Activated T-cell treated with anti-CD3 and anti-CD28 coated beads, Interleukin-2, amount 50 U/mL, for 48 hours (primary cell): ENCODE data around the gene ANKRD44.

Experiments
- DNase-seq, 2 experiments: peaks; one replicate each; pipeline ENCODE4 v3.0.0-alpha.2; 2020

Gene ANKRD44

DNA sequence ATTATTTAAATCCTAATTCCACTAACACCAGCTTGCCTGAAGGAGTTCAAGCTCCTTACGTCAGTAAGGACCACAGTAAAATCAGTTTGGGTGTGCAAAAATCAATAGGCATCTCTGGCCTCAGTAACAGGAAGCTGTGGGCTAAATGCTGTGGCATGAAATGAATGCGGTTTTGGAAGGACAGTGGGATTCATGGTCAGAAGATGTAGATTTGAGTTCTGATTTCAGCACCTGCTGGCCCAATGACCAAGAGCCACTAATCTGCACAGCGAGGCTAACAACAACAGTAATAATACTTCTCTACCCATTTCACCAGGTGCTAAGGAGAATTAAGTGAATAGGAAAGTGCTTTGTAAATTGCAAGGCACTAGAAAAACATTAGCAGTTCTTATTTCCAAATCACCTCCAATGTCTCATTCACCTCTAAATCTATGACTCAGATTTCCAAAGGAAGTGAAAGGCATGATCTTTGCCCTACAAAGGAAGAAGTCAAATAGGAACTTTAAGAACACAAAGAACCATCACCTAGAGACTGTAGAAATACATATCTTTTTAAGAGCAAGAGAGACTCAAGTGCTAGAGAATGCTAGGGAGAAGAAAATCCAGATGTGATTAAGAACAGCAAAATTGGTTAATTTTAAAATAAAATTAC lies 172.6 kb downstream of the ANKRD44 start:
- no peak for DNase-seq

DNA sequence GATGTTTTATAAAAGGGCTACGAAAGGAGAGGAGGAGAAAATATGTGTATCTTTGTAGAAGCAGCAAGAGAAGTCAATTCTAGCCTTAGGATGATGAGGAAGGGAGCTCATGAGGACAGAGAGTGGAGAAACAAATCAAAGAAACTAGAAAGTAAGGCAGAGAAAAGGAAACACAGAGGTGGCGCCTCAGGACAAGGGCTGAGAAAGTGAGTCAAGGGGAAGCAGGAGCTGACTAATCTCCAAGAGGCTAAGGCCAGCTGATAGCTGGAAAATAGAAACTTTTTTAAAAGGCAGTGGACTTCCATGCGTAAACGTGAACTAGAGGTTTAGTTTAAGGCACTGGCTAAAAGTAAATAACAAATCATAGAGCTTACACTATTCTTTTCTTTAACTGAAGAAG lies 173.3 kb downstream of the ANKRD44 start:
- DNase-seq = no peak

DNA sequence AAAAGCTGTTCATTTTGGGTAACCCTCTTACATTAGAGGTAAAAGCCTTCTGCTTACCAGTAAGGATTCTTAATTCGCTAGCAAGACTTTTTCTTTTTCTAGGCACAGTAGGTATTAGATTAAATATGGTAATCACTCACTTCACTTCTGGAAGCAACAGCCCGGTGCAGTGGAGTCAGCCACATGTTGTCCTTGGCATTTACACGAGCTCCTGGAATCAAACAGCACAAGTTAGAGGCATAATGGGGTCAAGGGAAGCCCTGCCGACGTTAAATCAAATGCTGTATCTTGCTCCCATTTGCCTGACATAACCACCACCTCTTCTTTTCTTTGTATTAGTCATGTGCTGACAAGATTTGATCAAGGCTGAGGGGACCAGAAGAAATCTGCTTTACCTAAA lies 174.1 kb downstream of the ANKRD44 start:
- no peak for DNase-seq

DNA sequence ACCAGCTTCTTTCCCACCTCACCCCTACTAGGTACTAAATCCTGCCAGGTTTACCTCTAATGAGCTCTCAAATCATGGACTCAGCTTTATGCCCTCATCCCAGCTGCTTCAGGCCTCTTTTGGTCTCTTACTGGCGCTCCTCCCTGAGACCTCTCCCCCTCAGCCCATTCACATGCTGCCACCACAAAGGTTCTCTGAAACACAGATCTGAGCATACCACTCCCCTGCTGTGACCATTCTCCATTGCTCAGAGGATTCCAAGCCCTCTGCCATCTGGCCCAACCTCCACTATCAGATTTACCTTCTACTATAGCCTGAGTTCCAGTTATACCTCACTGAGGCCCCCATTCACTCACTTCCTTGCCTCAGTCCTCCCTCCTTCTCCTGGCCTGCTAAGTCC lies 174.8 kb downstream of the ANKRD44 start:
- no peak for DNase-seq

DNA sequence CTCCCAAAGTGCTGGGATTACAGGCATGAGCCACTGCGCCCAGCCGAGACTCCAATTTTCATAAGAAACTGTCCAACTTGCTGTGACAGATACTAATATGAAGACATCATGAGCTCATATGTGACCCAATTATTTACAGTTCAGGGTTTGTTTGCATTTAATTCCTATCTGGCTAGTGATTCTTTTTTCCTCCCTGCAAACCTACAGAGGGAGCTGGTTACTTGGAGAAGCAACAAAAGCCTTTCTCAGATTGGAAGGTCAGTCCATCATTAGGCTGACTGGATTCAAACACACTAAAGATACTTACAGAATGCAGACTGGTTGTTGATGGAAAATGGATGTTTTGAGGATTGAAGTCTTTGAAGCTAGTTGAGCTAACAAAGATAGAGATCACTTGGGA lies 176.4 kb downstream of the ANKRD44 start:
- no peak for DNase-seq

DNA sequence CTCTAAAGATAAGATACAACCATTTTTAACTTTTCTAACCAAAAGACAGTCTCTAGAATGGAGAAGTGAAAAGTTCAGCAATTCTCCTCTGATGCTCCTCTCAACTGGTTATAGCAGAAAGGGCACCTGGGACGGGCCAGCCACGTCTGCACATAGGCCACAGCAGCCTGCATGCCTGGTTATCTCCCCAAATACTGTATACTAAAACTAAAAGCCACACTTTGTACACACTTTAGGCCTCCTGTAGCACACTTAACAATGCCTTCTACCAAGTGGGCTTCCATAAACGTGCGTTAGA lies 179.1 kb downstream of the ANKRD44 start:
- no peak for DNase-seq

DNA sequence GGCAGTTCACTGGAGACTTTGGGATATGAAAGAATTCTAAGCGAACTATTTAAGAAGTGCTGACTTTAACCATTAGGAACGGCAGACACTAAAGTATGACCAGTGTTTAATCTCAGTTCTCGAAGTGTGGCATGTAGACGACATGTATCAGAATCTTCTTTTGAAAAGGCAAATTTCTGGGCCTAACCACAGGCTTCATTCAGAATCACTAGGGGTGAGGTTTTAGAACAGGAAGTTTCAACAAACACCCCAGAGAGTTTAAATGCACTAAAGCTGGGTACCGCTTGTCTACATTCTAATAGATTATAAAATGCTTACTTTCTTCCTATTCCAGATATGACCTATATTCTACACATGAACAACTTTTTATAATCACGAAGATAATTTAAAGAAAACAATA lies 180.3 kb downstream of the ANKRD44 start:
- no peak for DNase-seq

DNA sequence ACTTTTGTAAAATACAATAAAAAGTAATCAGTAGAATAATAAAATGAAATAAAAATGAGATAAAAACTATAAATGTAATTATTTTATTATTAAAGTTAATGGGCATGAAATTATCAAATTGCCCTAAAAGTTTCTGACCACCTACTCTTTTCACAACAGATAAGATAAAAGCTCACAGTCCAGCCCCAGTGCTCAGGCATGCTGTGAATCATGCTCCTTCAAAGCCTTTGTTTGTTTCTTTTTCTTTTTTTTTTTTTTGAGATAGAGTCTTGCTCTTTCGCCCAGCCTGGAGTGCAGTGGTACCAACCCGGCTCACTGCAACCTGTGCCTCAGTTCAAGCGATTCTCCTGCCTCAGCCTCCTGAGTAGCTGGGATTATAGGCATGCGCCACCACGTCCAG lies 181.7 kb downstream of the ANKRD44 start:
- DNase-seq = no peak

DNA sequence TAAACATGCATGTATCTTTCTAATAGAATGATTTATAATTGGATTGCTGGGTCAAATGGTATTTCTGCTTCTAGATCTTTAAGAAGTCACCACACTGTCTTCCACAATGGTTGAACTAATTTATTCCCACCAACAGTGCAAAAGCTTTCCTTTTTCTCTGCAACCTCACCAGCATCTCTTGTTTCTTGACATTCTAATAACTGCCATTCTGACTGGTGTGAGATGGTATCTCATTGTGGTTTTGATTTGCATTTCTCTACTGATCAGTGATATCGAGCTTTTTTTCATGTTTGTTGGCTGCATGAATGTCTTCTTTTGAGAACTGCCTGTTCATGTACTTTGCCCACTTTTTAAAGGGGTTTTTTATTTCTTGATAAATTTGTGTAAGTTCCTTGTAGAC lies 182.5 kb downstream of the ANKRD44 start:
- DNase-seq = no peak

DNA sequence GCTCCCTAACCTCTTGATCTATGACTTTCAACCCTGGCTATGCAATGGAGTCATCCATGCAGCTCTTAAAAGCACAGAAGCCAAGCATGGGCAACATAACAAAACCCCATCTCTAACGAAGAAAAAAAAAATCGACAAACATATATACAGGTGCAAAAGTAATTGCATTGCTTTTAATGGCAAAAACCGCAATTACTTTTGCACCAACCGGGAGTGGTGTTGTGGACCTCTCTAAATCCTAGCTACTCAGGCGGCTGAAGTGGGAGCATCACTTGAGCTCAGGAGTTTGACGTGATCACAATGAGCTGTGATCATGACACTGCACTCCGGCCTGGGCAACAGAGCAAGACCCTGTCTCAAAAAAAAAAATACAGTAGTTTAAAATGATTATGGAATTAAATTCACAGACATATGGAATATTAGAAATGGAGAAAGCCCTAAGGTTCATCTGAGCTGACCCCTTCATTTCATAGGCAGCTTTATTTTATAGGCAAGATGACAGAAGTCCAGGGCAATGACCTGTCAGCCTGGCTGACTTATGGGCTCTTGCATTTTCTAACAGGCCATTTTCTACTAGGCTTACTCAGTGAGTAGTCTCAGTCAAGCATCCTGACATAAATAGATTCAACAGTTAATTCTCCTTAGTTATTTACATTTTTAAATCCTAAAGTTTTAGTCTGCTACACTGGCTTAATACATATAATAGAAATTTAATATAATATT lies 183.8 kb downstream of the ANKRD44 start:
- no peak for DNase-seq

DNA sequence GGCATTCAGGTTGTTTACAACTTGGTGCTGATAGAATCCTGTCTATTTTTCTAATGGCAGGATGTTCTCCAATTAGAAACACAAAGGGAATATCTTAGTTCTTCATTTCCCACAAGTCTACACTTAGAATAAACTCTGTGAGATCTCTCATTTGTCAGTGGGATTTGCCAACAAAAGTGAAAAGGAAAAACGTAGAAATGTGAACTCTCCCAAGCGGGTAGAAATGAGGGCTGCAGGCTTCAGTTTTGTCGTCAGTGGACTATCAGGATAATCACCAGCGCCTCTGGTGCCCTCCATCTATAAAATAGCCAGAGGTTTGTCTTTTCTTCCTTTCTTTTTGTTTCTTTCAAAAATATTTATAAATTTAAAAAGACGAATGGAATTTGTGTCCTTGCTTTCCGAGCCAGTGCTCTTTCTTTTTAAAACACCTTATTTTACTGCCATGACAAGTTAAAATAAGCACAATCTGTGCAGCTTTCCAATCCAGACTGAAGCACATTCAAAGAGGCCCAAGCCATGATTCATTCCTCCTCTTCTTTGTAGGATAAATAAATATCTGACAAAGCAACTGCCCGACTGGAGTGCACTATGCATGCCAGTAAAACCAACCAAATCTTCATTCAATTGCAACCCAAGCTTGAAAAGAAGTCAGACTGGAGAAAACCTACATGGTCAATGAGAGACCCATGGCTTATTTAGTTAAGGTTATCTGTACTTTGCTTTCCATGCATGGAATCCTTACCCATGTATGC lies 185.8 kb downstream of the ANKRD44 start:
- DNase-seq = no peak

DNA sequence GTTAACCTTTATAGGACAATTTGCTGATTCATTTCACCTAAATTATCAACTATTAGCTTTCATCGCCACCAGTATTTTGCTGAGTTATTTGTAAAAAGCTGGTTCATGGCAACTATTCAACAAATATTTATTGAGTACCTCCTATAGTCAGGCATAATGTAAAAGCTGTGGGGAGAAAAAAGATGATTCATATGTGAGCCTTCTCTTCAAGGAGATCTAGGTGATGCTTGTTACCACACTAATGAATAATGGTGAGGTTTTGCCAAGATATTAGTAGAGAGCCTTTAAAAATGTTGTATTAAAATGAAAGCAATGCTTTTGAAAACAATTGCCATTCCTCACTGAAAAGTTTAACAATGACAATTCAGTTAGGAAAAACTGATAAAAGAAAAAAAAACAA lies 187.8 kb downstream of the ANKRD44 start:
- no peak for DNase-seq

DNA sequence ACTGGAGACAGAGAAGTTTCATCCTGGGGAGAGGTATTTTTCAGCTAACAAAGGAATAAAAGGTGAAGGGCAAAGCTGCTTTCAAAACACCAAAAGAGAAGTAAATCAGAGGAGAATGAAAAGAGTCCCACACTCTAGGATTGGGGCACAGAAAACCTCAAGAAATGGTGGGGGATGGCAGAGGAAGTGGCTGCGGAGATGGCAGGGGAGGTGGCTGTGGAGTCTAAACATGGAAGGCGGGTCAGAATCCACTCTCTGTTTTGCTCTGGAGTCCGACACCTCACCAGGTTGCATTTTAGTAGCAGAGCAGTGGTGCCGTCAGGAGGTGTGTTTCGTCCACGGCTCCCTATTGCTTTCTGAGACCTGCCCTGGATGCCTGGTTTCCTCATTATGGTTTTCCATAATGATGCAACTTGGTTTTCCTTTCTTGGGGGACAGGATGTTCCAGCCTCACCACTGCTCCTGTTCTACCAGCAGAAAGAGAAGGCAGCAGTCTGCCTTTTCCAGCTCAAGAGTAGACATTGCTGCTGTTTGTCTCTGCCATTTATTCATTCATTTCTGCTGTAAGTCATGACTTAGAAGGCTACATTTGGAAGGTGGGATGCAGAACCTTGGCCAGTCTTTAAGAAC lies 188.7 kb downstream of the ANKRD44 start:
- no peak for DNase-seq

DNA sequence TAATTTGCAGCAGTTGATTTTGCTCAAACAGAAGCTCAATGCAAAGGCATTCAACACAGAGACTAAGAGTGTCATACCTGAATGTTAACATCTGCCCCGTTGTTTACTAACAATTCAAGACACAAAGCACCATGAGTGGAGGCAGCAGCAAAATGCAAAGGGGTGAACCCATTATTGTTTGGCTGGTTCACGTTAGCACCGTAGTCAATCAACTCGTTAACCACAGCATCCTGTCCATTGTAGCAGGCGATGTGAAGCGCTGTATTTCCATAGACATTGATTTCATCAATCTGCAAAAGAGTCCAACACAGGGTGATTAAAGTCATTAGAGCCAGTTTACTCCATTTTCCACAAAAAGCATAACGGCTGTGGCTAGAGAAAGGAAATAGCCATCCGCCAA lies 189.3 kb downstream of the ANKRD44 start:
- DNase-seq = no peak

DNA sequence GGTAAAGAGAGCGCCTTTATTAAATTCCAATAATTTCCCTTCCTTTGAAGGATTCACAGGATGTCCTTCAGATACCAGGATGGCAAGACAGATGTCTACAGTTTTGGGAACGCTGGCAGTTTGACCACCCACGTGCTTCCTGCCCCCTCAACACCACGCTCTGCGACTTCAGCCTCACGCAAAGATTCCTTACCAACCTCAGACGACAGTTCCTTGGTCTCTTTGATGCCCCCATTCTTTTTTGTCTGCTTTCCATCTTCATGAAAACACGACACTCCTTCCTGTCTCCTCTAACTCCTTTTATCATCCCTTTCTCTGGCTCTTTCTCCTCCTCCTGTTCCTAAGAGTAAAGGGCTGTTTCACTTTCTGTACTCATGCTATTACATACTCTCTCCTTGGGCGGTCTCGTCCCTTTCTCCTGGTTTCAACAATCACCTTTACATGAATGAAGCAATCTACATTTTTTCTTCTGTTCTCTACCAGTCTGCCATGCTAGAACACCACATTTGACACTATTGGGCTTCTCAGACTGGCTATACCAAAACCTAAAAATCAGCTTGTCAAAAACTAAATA lies 194.2 kb downstream of the ANKRD44 start:
- DNase-seq = no peak

DNA sequence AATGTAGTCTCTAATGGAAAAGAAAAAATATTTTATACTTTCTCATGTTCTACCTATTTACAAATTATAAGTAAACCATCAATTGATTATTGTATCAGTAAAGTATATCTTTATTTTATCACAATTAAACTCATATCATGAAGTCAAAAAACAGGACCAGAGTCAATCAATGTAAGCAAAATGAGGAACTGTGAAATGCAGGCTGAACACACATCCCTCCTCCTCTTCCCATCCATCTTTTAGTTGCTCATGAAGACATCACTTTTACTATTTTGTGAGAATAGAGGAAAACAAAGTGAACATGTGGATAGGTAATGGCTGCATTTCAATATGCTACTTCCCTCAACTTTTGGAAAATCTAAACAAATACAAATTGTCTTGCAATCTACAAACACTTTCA lies 195.3 kb downstream of the ANKRD44 start:
- no peak for DNase-seq

DNA sequence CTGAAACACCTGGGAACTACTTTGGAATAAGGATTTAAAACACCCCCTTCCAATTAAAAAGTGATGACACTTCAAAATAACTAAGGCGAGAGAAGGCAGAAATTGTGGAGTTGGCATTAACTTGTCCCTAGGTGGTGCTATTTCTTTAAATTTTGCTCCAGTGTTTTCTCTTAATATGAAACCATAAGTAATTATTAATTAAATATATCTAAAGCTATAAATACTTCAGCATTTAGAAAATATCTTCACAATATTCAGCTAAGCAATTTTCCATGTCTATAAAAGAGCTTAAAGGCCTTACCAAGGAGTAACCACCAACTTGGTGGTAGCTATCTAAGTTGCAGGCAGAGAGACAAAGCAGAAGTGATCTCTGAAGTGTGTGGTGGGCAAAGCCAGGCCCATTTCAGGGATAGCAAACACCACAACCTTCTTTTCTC lies 197.3 kb downstream of the ANKRD44 start:
- no peak for DNase-seq

DNA sequence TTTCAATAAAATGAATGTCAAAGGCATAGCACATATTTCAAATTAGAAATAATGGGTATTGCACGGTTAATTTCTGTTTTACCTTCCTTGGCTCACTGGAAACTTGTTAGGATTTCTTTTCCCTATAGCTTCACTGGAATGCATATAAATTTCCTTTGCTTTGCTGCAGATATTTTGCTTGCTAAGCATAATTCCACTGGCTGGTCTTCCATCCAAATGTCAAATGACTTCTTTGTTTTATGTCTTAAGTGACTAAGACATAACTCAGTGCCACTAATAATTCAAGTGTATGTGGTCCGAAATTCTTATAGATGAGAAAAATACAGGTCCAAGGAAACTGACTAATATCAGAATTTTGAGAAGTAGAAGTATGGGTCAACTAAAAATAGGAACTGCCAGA lies 201.3 kb downstream of the ANKRD44 start:
- DNase-seq = no peak

DNA sequence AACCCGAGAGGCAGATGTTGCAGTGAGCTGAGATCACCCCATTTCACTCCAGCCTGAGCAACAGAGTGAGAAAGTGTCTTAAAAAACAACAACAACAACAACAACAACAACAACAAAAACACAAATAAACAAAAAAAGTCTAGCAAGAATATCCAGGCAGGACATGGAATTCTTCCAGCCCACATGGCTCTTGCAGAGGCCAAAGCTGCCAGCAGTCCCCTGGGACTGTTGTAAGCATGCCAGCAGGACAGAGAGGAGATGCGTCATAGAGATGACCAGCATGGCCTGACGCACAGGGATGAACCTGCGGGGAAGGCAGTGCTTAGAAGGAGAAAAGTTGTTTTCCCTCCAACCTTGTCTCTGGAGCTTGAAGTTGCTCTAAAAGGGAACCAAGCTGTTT lies 201.8 kb downstream of the ANKRD44 start:
- no peak for DNase-seq

DNA sequence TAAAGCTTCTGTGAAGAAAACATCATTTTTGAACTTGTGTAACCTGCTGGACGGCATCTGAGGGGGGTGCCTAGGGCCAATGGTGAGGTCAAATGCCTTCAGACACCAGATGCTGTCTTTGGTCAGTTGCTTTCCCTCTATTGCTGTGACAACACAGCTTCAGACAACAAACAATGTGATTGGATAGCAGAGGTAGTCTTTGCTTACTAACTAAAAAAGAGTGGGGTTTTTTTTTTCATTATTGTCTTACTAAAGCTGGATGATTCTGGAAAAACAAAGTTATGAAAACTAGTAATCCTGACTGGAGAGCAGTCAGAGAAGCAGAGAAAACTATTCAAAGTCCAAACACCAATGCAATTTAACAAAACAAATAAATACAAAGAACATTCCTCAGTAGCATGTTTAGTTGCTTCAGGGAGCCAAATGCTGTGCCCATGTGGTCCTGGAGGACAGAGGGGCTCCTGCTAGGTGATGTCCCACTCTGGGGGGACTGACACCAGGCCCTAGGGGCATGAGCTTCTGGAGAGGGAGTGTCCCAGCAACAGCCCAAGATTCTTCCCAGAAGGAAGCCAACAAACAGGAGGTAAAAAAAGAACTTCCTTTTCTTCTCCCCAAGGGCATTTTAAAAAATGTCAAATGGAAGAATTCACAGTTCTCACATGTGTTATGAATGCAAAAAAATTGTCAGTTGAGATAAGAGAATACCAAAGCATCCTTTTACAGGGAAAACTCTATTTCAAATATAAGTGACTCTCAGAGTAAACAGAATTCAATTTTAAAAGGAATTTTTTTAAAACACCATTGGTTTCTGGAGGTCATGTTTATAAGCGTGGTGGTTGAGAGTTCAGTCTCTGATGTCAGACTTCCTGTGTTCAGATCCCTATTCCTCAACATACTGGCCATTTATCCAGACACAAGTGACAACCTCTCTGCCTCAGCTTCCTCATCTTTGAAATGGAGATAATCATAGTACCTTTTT lies 203.0 kb downstream of the ANKRD44 start:
- DNase-seq = no peak

DNA sequence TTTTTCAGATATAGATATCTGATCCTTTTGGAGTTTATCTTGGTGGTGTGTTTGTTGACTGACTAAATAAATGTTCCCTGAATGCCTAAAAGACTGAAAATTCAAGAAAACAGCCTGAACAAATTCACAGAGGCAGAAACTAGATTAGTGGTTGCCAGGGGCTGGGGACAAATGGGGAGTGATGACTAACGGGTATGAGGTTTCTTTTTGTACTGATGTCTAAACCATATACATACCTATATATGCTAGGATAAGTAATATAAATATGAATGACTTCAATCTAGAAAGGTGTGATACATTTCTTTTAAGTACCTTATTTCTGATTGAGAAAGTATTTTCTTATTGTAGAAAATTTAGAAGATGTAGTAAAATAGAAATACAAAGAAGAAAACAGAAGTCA lies 207.2 kb downstream of the ANKRD44 start:
- no peak for DNase-seq

DNA sequence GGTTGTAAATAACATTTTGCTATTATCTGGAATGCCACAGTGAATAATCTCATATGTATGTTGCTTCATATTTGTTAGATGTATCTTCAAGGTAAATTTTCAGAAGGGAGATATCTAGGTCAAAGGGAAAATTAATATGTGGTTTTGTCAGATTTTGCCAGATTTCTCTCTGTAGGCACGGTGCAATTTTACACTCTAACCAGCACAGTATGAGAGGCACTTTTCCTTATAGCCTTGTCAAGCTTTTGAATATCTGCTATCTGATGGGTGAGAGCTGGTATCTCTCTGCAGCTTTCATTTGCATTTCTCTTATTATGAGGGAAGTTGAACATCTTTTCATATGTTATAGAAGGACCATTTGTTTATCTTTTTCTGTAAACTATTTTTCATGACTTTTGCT lies 208.3 kb downstream of the ANKRD44 start:
- DNase-seq = no peak
